HEK293 (cell line): ENCODE results near the gene STAMBP.

ENCODE experiments used
- CTCF ChIA-PET: fragments of 350-600 bp; formaldehyde crosslinking; extraction: SDS; loops from one replicate; lab custom pipeline; 2021; ENCODE audit warnings: antibody characterized with exemption; lab: Yijun Ruan, JAX
- POLR2A ChIA-PET: fragments of 300-600 bp; formaldehyde crosslinking; extraction: SDS; loops from one replicate; lab custom pipeline; 2020; ENCODE audit warnings: antibody characterized with exemption, inconsistent platforms; lab: Yijun Ruan, JAX
- H3K27ac ChIP-seq: fragments of 200-500 bp; sonication (Bioruptor generic); 2 replicates; pipeline ENCODE4 v1.5.1; 2014; ENCODE audit warnings: low read depth, low read length, control low read depth, inconsistent platforms; ENCODE audit errors: extremely low read depth
- H3K36me3 ChIP-seq, 2 experiments: fragments of 200-500 bp in 1 of 2; sonication (Bioruptor generic) in 1 of 2; 1 replicate in 1 of 2; 2 replicates in 1 of 2; pipeline ENCODE4 v1.5.1; 2014 to 2017; ENCODE audit warnings: inconsistent platforms in 2 of 2, low read length in 2 of 2; ENCODE audit not compliant: control insufficient read depth in 2 of 2, insufficient read depth in 1 of 2
- H3K4me1 ChIP-seq: fragments of 200-500 bp; sonication (Bioruptor generic); 2 replicates; pipeline ENCODE4 v1.5.1; 2014; ENCODE audit warnings: mild to moderate bottlenecking, low read length, inconsistent platforms; ENCODE audit not compliant: control insufficient read depth, insufficient read depth
- H3K4me3 ChIP-seq: 2 replicates; pipeline ENCODE4 v1.5.1; 2011; ENCODE audit warnings: low read depth, mild to moderate bottlenecking, control low read depth, low read length, moderate library complexity
- H3K9me3 ChIP-seq: fragments of 200-500 bp; sonication (Bioruptor generic); 2 replicates; pipeline ENCODE4 v1.5.1; 2014; ENCODE audit warnings: low read depth, low read length, inconsistent platforms; ENCODE audit not compliant: control insufficient read depth, insufficient read depth
- GLI4 ChIP-seq: fragments of 450-650 bp; formaldehyde crosslinking; IDR thresholded peaks from 2 replicates; pipeline ENCODE4 v1.5.1; 2016; ENCODE audit warnings: missing biosample characterization, missing genetic modification characterization
- ZNF112 ChIP-seq: fragments of 450-650 bp; formaldehyde crosslinking; IDR thresholded peaks from 2 replicates; pipeline ENCODE4 v1.5.0; 2017; ENCODE audit warnings: missing biosample characterization, missing genetic modification characterization
- ZNF16 ChIP-seq: fragments of 450-650 bp; formaldehyde crosslinking; IDR thresholded peaks from 2 replicates; pipeline ENCODE4 v1.5.1; 2016; ENCODE audit warnings: low read depth, missing biosample characterization, missing genetic modification characterization
- ZNF175 ChIP-seq: fragments of 450-650 bp; formaldehyde crosslinking; IDR thresholded peaks from 2 replicates; pipeline ENCODE4 v1.5.1; 2016; ENCODE audit warnings: missing biosample characterization, missing genetic modification characterization
- ZNF18 ChIP-seq: fragments of 450-650 bp; formaldehyde crosslinking; IDR thresholded peaks from 2 replicates; pipeline ENCODE4 v1.5.1; 2016; ENCODE audit warnings: missing biosample characterization, missing genetic modification characterization
- ZNF184 ChIP-seq: fragments of 450-650 bp; IDR thresholded peaks from 2 replicates; pipeline ENCODE4 v1.5.1; 2018; ENCODE audit warnings: missing biosample characterization, mild to moderate bottlenecking, missing genetic modification characterization
- ZNF19 ChIP-seq: fragments of 450-650 bp; formaldehyde crosslinking; IDR thresholded peaks from 2 replicates; pipeline ENCODE4; 2016; ENCODE audit warnings: missing biosample characterization, missing genetic modification characterization, low read depth
- ZNF302 ChIP-seq: fragments of 450-650 bp; formaldehyde crosslinking; IDR thresholded peaks from 2 replicates; pipeline ENCODE4 v1.5.1; 2016; ENCODE audit warnings: missing biosample characterization, missing genetic modification characterization, low read depth
- ZNF560 ChIP-seq: fragments of 450-650 bp; formaldehyde crosslinking; IDR thresholded peaks from 2 replicates; pipeline ENCODE4 v1.5.1; 2017; ENCODE audit warnings: missing biosample characterization, missing genetic modification characterization, borderline replicate concordance
- ZNF600 ChIP-seq: fragments of 450-650 bp; formaldehyde crosslinking; IDR thresholded peaks from 2 replicates; pipeline ENCODE4 v1.5.1; 2016; ENCODE audit warnings: missing biosample characterization, missing genetic modification characterization
- ZNF792 ChIP-seq: fragments of 450-650 bp; formaldehyde crosslinking; IDR thresholded peaks from 2 replicates; pipeline ENCODE4 v1.5.1; 2016; ENCODE audit warnings: missing biosample characterization, missing genetic modification characterization
- ZNF837 ChIP-seq: fragments of 450-650 bp; formaldehyde crosslinking; IDR thresholded peaks from 2 replicates; pipeline ENCODE4 v1.5.1; 2016; ENCODE audit warnings: missing biosample characterization, missing genetic modification characterization
- TF ChIP-seq, protein P1 (sequence below): fragments of 450-650 bp; formaldehyde crosslinking; IDR thresholded peaks from 2 replicates; pipeline ENCODE4 v1.5.1; 2017; ENCODE audit warnings: missing biosample characterization, missing genetic modification characterization
- TF ChIP-seq, protein P2 (sequence below): fragments of 450-650 bp; formaldehyde crosslinking; IDR thresholded peaks from 2 replicates; pipeline ENCODE4 v1.5.1; 2016; ENCODE audit warnings: missing biosample characterization, missing genetic modification characterization, borderline replicate concordance

STAMBP gene

DNA sequence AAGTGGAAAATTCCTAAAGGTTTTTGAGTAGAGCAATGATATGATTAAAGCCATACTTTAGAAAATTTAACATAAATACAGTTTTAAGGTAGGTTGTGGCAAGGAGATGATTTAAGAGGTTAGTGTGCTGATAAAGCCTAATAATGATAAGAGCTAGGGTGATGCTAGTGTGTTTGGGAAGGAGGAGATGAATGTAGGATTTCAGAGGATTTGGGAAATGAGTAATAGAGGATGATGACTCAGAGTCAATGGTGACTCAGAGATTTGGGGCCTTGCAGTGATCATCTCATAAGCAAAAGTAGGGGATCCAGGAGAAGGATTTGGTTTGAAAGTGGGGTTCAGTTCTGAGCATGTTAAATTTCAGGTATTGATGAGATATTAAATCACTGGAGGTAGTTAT lies 23.3 kb downstream of the STAMBP start (continued):
- TF ChIP-seq, protein P1, sequence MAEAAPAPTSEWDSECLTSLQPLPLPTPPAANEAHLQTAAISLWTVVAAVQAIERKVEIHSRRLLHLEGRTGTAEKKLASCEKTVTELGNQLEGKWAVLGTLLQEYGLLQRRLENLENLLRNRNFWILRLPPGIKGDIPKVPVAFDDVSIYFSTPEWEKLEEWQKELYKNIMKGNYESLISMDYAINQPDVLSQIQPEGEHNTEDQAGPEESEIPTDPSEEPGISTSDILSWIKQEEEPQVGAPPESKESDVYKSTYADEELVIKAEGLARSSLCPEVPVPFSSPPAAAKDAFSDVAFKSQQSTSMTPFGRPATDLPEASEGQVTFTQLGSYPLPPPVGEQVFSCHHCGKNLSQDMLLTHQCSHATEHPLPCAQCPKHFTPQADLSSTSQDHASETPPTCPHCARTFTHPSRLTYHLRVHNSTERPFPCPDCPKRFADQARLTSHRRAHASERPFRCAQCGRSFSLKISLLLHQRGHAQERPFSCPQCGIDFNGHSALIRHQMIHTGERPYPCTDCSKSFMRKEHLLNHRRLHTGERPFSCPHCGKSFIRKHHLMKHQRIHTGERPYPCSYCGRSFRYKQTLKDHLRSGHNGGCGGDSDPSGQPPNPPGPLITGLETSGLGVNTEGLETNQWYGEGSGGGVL: peak; percentile 16; the same call in 1 of the 2 replicates

DNA sequence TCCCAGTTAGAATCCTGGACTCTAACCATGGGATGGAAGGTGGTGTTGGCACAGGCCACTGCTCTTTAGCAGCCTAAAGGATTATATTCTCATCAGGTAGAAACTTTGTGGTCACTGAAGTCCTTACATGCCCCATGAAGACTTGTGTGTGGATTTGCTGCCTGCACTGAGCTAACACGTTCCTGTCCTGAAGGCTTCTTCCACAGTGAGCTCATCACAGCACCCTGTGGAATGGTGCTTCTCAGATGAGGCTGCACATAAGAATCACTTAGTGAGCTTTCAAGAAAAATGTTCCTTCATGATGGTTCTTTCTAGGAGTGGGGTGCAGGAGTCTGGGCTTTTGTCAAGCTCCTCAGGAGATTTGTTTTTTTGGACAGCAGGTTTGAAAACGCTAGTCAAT lies 26.8 kb downstream of the STAMBP start:
- Histone ChIP-seq H3K4me1 (no peaks in the 10 kb centered on the region), H3K36me3 (peaks cover 47 to 93% of the 10 kb centered on the region in 2 experiments), H3K4me3 (no peak overlapping the region), H3K27ac (no peak overlapping the region), H3K9me3 (no peaks in the 10 kb centered on the region)
- ChIA-PET POLR2A (no interaction called here), CTCF (interaction anchor here (0.5 to 0.9 kb wide), 3 partner anchors 52 to 283 kb away, joined by 3 read pairs; no protein-coding TSS in a partner anchor)
- TF ChIP-seq ZNF175 (tag by site-specific recombination): no peak
- no peak for TF ChIP-seq ZNF184
- no peak for TF ChIP-seq ZNF792 (tag by site-specific recombination)
- TF ChIP-seq, all 188 proteins: peak for 0

DNA sequence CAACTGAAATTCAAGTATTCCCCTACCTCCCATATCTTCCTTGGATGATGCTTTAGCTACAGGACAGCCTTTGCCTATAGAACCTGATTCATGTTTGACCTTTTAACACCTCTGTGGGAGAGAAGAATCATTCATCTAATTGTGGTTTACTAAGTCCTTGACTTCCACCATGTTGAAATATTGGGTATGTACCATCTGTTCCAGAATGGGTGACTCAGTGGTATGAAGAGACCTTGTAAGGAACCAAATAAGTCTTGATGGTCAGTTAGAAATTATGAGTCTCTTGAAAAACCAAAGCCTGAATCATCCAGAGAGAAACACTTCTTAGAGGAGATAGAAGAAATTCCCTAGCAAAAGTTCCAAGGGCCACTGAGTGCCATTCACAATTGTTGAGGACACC lies 27.5 kb downstream of the STAMBP start:
- POLR2A ChIA-PET: no interaction called here
- TF ChIP-seq ZNF19 (no peak), ZNF18 (tag by site-specific recombination) (no peak), ZNF837 (tag by site-specific recombination) (no peak), GLI4 (no peak), ZNF302 (tag by site-specific recombination) (no peak), ZNF600 (no peak), ZNF112 (no peak), ZNF560 (no peak), ZNF16 (no peak)
- TF ChIP-seq, protein P2, sequence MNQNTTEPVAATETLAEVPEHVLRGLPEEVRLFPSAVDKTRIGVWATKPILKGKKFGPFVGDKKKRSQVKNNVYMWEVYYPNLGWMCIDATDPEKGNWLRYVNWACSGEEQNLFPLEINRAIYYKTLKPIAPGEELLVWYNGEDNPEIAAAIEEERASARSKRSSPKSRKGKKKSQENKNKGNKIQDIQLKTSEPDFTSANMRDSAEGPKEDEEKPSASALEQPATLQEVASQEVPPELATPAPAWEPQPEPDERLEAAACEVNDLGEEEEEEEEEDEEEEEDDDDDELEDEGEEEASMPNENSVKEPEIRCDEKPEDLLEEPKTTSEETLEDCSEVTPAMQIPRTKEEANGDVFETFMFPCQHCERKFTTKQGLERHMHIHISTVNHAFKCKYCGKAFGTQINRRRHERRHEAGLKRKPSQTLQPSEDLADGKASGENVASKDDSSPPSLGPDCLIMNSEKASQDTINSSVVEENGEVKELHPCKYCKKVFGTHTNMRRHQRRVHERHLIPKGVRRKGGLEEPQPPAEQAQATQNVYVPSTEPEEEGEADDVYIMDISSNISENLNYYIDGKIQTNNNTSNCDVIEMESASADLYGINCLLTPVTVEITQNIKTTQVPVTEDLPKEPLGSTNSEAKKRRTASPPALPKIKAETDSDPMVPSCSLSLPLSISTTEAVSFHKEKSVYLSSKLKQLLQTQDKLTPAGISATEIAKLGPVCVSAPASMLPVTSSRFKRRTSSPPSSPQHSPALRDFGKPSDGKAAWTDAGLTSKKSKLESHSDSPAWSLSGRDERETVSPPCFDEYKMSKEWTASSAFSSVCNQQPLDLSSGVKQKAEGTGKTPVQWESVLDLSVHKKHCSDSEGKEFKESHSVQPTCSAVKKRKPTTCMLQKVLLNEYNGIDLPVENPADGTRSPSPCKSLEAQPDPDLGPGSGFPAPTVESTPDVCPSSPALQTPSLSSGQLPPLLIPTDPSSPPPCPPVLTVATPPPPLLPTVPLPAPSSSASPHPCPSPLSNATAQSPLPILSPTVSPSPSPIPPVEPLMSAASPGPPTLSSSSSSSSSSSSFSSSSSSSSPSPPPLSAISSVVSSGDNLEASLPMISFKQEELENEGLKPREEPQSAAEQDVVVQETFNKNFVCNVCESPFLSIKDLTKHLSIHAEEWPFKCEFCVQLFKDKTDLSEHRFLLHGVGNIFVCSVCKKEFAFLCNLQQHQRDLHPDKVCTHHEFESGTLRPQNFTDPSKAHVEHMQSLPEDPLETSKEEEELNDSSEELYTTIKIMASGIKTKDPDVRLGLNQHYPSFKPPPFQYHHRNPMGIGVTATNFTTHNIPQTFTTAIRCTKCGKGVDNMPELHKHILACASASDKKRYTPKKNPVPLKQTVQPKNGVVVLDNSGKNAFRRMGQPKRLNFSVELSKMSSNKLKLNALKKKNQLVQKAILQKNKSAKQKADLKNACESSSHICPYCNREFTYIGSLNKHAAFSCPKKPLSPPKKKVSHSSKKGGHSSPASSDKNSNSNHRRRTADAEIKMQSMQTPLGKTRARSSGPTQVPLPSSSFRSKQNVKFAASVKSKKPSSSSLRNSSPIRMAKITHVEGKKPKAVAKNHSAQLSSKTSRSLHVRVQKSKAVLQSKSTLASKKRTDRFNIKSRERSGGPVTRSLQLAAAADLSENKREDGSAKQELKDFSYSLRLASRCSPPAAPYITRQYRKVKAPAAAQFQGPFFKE (tag by site-specific recombination): no peak
- TF ChIP-seq, all 188 proteins: peak for 0
- no peak overlapping the region for H3K4me3 ChIP-seq
- CTCF ChIA-PET: interaction anchor here (0.9 kb wide), 1 partner anchor 52 kb away, joined by 3 read pairs; no protein-coding TSS in a partner anchor
- peaks cover 49 to 93% of the 10 kb centered on the region in 2 experiments for H3K36me3 ChIP-seq
- H3K27ac ChIP-seq: no peak overlapping the region
- H3K4me1 ChIP-seq: no peaks in the 10 kb centered on the region
- no peaks in the 10 kb centered on the region for H3K9me3 ChIP-seq
